Stimulated activated CD4-positive, alpha-beta T cell treated with anti-CD3 and anti-CD28 coated beads, Interleukin-4, amount 100 ng/mL, for 48 hours (primary cell): ENCODE results near the gene NFATC3.
"Not testable (repeated sequence)": the region's sequence is repeated elsewhere in the genome, so short reads cannot be mapped to it uniquely, and the experiment has no call there.

Source experiments
- DNase-seq, 2 donors: peaks; one replicate each; pipeline ENCODE4 v3.0.0-alpha.2; 2020; ENCODE audit warnings: low read depth in 2 of 2

The NFATC3 gene

DNA sequence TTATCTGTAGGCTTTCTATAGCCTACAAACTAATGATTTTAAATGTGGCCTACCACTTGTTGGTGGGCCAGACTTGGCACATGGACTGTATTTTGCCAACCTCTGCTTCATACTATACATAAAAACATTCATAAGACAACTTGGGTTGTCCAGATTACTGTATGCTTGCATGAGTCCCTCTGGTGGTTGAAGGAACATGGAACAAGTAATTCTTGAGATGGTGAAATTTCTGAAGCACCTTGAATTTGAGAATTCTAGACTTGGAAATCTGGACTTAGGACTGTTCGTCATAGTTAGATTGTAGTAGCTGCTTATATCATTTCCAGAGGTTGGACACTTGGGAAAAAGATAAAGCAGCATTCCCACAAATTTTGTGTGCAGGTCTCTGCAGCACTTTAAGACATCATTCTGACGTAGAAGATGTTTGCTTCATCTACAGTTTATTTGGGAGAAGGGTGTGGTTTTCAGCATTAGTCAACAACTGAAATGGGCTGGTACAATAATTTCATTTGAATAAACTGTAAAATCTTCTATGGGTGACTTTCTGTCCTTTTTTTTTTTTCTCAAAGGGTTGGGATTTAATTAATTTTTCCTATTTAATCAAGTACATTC, 31.2 kb downstream of the NFATC3 start:
- DNase-seq: no peak

DNA sequence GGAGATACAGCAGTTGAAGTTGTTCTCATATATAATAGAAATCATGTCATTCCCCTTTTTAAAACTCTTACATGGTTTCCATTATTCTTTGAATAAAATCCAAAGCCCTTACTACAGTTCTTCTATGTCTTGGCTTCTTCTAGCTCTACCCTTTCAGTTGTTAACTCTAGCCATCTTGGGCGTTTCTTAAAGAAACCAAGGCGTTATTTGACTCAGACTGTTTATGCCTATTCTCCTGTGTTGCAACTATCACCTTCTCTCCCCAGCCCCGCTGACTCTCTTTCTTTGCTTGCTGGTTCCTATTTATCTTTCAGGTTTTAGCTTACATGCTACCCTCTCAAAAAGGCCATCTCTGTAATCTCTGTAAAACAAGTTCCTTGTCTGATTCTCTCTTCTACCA, 32.7 kb downstream of the NFATC3 start:
- DNase-seq: no peak

DNA sequence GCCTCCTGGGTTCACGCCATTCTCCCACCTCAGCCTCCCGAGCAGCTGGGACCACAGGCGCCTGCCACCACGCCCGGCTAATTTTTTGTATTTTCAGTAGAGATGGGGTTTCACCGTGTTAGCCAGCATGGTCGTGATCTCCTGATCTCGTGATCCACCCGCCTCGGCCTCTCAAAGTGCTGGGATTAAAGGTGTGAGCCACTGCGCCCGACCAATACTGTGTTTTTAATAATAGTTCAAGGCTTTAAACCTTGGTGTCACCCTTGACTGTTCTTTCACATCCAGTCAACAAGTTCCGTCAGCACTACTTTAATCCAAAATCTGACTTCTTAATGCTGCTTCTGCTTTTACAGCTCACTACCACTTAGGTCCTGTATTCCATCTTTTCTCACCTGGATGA, 33.8 kb downstream of the NFATC3 start:
- DNase-seq: not testable (repeated sequence)

DNA sequence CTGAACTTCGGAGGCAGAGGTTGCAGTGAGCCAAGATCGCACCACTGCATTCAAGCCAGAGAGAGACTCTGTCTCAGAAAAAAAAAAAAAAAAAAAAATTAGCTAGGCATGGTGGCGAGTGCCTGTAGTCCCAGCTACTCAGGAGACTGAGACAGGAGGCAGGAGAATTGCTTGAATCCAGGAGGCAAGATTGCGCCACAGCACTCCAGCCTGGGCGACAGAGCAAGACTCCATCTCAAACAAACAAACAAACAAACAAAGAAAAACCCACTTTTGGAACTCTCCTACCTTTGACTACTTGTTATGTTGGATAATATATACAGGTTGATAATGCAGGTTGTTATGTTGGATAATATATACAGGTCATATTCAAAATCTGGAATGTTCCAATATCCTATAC, 35.3 kb downstream of the NFATC3 start:
- not testable (repeated sequence) for DNase-seq

DNA sequence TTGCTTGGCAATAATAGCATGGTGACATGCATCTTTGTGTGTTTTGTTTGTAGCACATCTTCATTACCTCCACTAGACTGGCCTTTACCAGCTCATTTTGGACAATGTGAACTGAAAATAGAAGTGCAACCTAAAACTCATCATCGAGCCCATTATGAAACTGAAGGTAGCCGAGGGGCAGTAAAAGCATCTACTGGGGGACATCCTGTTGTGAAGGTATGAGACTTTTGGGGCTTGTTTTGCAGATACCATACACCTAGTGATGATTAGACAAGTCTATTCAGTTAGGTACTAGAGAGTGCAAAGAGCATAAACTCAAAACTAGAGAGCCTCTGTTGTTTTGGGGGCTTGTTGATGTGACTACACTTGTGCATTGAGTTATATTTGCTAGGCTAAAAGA, 41.2 kb downstream of the NFATC3 start:
- DNase-seq: no peak

DNA sequence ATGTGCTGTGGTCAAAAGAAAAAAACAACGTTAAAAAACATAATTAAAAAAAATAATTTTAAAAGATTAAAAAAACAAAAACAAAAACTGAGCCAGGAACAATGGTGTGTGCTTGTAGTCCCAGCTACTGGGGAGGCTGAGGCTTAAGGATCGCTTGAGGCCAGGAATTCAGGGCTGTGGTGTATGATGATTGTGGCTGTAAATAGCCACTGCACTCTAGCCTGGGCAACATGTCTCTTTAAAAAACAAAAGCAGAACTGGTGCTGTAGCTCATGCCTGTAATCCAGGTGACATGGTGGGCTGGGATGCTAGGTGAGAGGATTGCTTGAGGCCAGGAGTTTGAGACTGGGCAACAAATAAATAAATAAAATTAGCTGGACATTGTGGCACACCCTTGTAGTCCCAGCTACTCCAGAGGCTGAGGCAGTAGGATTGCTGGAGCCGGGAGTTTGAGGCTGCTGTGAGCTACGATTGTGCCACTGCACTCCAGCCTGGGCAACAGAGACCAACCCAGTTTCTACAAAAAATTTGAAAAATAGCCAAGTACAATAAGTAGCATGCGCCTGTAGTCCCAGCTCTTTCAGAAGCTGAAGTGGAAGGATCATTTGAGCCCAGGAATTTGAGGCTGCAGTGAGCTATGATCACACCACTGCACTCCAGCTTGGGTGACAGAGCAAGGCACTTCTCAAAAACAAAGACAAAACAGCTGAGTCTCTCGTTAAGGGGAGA, 43.6 kb downstream of the NFATC3 start:
- no peak for DNase-seq

DNA sequence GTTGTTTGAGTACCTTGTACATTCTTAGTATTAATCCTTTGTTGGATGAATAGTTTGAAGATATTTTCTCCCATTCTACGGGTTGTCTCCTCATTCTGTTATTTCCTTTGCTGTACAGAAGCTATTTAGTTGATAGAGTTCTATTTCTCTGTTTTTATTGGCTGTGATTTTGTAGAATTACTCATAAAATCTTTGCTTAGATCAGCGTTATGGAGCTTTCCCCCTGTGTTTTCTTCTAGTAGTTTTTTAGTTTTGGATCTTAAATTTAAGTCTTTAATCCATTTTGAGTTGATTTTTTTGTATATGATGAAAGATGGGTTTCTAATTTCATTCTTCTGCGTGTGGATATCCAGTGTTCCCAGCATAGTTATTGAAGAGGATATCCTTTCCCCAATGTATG, 45.4 kb downstream of the NFATC3 start:
- DNase-seq: no peak

DNA sequence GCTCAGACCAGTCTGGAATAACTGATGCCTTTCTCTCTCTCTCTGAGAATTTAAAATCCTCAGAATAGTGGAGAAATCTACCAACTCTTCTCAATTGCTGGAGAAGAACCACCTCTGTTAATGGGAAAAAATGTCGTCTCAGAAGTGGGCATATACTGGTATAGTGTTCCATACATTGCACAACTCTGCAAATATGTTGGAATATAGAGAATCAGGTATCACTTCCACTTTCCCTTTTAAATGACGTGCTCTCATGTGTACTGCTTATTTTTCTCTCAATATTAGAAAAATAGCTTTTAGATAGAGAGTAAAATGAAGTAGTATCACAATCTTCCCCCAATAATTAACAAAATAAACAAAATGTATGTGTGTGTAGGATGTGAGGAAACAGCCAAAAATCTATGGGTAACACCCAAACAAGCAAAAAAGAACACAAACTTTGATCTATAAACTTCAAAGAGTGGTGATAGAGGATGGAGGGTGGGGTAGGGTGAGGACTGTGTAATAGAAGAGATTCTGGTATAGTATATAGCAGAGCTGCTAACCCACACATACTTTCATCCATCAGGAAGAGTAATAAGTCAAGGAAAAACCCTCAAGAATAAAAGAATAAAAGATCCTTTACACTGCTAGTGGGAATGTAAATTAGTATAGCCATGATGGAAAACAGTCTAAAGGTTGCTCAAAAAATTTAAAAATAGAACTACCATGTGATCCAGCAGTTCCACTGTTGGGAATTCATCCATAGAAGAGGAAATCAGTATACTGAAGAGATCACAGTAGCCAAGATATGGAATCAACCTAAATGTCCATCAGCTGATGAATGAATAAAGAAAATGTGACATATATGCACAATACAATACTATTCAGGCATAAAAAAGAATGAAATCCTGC, 46.9 kb downstream of the NFATC3 start:
- no peak for DNase-seq

DNA sequence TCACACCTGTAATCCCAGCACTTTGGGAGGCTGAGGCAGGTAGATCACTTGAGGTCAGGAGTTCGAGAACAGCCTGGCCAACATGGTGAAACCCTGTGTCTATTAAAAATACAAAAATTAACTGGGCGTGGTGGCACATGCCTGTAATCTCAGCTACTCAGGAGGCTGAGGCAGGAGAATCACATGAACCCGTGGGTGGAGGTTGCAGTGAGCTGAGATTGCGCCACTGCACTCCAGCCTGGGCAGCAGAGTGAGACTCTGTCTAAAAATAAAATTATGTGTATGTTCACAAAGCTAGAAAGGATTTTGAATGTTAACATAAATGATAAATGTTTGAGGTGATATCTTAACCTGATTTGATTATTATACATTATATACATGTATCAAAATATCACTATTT, 47.8 kb downstream of the NFATC3 start:
- DNase-seq: not testable (repeated sequence)

DNA sequence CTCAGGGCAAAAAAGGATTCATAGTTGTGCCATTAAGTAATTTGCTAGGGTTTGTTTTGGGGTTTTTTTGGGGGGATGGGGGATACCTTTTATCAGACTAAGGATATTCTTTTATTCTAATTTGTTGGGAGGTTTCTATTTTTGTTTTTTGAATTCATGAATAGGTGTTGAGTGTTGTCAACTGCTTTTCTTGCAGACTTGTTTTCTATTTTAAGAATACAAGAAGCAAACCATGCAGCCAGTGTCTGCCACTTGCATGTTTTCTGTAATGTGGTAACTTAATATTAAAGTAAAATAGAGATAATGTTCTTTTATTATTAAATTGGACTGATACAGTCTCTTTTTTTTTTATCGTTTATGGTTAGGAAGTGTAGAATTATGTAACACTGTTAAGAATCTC, 49.5 kb downstream of the NFATC3 start:
- no peak for DNase-seq

DNA sequence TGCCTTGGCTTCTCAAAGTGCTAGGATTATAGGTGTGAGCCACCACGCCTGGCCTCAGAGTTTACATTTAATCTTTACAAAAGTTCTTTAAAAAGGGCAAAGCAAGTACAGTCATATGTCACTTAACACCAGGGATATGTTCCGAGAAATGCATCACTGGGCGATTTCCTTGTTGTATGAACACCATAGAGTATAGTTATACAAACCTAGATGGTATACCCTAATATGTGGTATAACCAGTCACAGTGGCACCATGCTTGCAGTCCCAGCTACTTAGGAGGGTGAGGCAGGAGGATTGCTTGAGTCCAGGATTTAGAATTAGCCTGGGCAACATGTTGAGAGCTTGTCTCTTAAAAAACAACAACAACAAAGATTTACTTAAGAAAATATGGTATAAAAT, 51.3 kb downstream of the NFATC3 start:
- no peak for DNase-seq

DNA sequence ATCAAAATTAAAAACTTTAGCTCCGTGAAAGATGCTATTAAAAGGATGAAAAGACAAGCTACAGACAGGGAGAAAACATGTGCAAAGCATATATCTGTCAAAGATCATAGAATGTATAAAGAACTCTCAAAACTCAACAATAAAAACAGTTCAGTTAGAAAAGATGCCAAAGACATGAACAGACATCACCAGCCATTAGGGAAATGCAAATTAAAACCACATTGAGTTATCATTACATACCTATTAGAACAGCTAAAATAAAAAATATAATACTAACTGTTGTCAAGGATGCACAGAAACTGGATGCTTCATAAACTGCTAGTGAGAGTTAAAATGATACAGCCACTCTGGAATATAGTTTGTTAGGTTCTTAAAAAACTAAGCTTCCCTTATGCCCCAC, 58.8 kb downstream of the NFATC3 start:
- DNase-seq: no peak

DNA sequence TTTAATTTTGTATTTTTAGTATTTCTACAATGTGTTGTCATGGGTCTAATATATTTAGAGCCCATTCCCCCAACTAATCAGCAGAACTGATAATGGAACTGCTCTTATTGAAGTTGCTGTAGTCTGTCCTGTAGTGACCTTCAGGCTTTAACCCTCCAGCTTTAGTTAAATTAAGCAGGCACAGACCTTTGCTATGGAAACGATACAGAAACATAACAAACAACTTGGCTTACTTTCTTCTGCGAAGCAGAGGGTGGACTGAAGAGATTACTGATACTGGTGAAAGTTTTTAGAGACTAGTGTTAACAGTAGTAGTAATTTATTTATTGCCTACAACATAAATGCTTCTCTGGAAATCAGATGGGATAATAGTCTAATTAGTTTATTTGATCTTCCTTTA, 61.4 kb downstream of the NFATC3 start:
- DNase-seq: no peak

DNA sequence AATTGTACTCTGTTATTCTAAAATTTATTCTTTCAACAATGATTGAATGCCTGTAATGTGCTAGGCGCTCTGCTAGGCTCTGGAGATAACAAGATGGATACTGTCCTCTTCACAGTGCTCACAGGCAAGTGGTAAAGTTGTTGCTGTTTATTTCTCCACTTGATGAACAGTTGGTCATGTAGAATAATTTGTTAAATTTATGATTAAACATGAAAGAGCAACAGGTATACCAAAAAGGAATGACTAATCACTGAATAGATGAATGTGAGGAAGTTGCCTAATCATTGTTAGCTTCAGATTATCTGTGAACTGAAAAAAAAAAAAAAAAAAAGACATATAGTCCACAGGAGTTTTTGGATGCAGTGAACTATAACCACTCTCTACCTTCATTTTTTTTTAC, 62.3 kb downstream of the NFATC3 start:
- no peak for DNase-seq

DNA sequence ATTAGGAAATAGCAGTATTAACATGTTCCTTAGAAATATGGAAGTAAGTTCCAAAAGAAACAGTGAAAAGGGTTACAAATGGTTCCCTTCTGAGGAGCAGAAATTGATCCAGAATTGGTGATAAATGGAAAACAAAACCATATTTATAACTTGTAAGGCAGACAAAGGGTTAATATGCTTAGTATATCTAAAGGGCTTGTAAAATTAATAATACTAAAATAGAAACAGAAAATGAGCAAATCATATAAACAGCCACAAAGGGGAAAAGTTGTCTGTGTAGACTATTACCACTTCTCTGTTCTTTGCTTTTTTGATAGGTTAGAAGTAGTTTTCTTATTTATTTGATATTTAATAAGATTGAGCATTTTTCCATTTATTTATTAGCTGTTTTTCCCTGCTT, 64.4 kb downstream of the NFATC3 start:
- no peak for DNase-seq

DNA sequence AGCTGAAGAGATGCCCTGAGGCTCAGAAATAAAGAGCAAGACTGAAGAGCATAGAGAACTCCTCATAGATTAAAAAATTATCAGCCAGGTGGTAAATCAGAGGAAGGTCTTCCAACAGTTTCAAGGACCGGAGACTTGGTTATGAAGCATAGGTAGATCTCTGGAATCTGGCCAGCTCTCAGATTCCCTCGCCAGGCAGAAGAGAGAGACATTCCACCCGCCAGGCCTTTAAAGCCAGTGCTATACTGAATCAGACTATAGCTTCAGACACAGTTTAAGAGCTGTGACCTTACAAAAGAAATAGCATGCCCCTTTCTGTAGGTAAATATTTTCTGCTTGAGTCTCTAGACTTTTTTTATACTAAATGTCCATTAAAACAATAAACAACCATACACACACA, 70.3 kb downstream of the NFATC3 start:
- DNase-seq: no peak

DNA sequence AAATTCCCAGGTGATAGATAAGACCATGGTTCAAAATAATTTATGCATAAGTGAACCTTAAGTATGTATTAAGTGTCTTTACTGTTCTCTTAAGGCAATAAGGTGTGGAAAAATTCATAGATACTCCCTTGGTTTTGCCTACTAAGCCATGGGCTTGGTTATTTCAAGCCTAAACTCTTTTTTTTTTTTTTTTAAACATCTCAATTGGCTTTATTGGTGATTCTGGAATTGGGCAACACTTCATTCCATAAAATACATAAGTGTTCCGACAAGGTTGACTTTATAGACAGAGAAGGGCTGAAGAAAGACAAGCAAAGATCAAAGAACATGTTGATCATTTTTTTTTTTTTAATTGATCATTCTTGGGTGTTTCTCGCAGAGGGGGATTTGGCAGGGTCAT, 77.2 kb downstream of the NFATC3 start:
- no peak for DNase-seq

DNA sequence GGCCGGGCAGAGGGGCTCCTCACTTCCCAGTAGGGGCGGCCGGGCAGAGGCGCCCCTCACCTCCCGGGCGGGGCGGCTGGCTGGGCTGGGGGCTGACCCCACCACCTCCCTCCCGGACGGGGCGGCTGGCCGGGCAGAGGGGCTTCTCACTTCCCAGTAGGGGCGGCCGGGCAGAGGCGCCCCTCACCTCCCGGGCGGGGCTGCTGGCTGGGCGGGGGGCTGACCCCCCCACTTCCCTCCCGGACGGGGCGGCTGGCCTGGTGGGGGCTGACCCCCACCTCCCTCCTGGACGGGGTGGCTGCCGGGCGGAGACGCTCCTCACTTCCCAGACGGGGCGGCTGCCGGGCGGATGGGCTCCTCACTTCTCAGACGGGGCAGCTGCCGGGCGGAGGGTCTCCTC, 78.1 kb downstream of the NFATC3 start:
- DNase-seq: not testable (repeated sequence)

DNA sequence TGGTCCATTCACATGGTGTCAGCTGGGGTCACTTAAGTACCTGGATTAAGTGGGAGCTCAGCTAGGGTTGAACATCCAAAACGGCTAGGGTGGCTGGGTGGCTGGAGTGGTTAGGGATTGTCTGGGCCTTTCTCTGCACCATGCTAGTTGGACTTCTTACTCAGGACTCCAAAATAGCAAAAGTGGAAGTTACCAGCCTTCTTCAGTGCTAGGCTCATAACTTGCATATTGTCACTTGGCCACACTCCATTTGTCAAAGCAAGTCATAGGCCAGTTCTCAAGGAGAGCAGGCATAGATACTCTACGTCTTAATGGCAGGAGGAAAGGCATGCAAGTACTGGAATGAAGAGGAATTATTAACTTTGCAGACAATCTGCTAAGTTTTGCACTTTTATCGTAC, 81.1 kb downstream of the NFATC3 start:
- DNase-seq: no peak

DNA sequence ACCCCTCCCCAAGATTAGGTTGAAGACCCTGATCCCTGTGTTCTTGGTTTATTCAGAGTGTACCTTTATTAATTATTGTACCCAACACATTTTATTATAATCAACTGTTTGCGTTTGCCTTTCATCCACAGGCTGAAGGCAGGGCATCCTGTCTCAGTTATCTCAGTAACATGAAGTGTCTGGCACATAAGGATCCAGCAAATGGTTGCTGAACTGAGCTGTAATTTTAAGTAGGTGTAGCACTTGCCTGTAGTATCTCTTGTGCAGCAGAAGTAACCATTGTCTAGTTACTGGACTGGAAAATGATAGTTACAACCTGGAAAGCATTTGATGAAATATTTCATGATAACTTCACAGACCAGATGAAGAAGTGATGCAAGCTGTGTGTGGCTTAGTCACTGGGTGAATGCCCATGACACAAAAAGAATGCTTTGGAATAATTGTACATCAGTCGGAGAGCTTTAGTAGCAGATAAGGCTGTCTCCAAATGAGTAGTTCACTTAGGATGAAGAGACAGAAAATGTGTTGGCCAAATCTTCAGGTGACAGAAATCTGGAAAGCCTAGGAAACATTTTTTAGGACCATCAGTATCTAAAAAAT, 94.1 kb downstream of the NFATC3 start:
- no peak for DNase-seq

DNA sequence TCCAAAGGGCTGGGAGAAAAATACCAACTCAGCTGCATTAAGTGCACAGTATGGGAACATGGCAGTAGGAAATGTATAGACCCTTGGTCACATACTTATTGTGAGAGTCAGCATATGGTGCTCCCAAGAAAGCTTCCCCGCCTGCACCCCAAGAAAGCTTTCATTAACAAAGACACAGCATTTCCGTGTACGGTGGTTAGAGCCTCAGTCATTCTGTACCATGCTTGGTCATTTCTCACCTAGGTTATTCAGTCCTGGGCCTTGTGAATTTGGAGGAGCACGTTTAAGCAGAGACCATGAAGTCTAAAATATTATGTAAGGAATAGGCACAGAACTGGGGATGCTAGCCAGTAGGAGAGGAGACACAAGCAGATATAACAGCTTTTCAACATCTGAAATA, 94.7 kb downstream of the NFATC3 start:
- no peak for DNase-seq

DNA sequence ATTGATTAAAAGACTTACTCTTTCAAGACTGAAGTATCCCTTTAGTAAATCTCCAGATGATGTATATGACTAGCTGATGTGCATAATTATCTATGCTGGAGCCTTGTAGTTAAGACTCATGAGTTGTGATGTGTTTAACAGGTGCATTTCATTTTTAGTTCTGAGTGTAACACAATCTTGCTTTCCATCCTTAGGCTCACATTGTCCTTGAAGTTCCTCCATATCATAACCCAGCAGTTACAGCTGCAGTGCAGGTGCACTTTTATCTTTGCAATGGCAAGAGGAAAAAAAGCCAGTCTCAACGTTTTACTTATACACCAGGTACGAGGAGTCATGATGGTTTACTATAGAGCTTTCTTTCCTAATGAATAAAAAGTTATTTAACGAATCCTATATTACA, 97.9 kb downstream of the NFATC3 start:
- no peak for DNase-seq
